ENCODE data around the gene MACROD2. TPM values are rescaled to one million over a fixed set of nuclear protein-coding genes. Genes with fewer than 3 reads are reported as not detected.

The MACROD2 gene
- total and polyA plus RNA-seq, 2 experiments from 2014 or later, result 2.8 to 4.3 TPM

DNA sequence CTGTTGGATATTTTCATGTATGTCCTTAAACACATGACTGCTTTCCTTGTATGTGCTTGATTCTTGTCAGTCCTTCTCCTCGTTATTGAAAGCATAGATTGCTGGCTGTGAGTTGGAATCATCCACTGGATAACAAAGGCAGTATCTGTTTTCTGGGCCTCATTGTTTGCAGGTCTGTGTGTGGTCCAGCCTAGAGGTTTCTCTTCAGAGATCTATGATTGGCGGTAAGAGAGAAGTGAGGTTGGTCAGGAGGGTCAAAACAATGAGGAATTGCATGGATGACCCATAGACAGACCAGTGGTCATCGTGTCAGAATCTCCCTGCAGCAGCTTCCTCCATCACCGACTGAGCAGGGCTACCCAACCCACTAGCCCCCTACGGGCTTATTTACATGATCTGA is 1663.0 kb downstream of the MACROD2 start (continued):
- TF ChIP-seq, protein P1, sequence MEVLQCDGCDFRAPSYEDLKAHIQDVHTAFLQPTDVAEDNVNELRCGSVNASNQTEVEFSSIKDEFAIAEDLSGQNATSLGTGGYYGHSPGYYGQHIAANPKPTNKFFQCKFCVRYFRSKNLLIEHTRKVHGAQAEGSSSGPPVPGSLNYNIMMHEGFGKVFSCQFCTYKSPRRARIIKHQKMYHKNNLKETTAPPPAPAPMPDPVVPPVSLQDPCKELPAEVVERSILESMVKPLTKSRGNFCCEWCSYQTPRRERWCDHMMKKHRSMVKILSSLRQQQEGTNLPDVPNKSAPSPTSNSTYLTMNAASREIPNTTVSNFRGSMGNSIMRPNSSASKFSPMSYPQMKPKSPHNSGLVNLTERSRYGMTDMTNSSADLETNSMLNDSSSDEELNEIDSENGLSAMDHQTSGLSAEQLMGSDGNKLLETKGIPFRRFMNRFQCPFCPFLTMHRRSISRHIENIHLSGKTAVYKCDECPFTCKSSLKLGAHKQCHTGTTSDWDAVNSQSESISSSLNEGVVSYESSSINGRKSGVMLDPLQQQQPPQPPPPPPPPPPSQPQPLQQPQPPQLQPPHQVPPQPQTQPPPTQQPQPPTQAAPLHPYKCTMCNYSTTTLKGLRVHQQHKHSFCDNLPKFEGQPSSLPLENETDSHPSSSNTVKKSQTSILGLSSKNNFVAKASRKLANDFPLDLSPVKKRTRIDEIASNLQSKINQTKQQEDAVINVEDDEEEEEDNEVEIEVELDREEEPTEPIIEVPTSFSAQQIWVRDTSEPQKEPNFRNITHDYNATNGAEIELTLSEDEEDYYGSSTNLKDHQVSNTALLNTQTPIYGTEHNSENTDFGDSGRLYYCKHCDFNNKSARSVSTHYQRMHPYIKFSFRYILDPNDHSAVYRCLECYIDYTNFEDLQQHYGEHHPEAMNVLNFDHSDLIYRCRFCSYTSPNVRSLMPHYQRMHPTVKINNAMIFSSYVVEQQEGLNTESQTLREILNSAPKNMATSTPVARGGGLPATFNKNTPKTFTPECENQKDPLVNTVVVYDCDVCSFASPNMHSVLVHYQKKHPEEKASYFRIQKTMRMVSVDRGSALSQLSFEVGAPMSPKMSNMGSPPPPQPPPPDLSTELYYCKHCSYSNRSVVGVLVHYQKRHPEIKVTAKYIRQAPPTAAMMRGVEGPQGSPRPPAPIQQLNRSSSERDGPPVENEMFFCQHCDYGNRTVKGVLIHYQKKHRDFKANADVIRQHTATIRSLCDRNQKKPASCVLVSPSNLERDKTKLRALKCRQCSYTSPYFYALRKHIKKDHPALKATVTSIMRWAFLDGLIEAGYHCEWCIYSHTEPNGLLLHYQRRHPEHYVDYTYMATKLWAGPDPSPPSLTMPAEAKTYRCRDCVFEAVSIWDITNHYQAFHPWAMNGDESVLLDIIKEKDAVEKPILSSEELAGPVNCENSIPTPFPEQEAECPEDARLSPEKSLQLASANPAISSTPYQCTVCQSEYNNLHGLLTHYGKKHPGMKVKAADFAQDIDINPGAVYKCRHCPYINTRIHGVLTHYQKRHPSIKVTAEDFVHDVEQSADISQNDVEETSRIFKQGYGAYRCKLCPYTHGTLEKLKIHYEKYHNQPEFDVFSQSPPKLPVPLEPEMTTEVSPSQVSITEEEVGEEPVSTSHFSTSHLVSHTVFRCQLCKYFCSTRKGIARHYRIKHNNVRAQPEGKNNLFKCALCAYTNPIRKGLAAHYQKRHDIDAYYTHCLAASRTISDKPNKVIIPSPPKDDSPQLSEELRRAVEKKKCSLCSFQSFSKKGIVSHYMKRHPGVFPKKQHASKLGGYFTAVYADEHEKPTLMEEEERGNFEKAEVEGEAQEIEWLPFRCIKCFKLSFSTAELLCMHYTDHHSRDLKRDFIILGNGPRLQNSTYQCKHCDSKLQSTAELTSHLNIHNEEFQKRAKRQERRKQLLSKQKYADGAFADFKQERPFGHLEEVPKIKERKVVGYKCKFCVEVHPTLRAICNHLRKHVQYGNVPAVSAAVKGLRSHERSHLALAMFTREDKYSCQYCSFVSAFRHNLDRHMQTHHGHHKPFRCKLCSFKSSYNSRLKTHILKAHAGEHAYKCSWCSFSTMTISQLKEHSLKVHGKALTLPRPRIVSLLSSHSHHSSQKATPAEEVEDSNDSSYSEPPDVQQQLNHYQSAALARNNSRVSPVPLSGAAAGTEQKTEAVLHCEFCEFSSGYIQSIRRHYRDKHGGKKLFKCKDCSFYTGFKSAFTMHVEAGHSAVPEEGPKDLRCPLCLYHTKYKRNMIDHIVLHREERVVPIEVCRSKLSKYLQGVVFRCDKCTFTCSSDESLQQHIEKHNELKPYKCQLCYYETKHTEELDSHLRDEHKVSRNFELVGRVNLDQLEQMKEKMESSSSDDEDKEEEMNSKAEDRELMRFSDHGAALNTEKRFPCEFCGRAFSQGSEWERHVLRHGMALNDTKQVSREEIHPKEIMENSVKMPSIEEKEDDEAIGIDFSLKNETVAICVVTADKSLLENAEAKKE (CRISPR knock-in tag; IDR thresholded peaks at IDR 0.05), result no peak
- TF ChIP-seq EZH2phosphoT487 (IDR thresholded peaks at IDR 0.05; ENCODE audit: unreplicated experiment) (no peak), CREB1 (CRISPR knock-in tag; IDR thresholded peaks at IDR 0.05; ENCODE audit: low read depth) (no peak)
- TF ChIP-seq, protein P2, sequence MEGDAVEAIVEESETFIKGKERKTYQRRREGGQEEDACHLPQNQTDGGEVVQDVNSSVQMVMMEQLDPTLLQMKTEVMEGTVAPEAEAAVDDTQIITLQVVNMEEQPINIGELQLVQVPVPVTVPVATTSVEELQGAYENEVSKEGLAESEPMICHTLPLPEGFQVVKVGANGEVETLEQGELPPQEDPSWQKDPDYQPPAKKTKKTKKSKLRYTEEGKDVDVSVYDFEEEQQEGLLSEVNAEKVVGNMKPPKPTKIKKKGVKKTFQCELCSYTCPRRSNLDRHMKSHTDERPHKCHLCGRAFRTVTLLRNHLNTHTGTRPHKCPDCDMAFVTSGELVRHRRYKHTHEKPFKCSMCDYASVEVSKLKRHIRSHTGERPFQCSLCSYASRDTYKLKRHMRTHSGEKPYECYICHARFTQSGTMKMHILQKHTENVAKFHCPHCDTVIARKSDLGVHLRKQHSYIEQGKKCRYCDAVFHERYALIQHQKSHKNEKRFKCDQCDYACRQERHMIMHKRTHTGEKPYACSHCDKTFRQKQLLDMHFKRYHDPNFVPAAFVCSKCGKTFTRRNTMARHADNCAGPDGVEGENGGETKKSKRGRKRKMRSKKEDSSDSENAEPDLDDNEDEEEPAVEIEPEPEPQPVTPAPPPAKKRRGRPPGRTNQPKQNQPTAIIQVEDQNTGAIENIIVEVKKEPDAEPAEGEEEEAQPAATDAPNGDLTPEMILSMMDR (conservative IDR thresholded peaks at IDR 0.05; ENCODE audit: low read depth in 2 of 2), result no peak

DNA sequence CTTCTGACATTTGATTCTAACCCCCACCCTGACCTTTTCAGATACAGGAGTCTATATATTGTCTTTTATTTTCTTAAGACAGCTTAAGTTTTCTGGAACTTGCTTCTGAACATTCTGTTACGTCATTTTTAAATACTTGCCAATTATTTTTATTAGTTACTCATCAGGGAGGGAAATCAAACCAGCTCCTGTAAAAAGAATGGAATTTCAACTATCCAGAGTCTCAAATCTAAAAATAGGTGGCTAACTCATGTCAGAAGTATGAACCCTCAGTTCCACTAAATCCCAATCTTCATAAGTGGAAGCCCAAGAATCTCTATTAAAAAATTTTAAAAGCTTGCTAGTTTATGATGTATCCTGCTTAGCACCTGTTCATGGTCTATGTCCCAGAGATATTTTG is 1677.9 kb downstream of the MACROD2 start:
- H3F3A ChIP-seq (replicated peaks; ENCODE audit: low read depth), result no peaks in the 10 kb centered on the region
- no peaks in the 10 kb centered on the region for H3K4me1 Mint-ChIP-seq
- H3K4me3 Mint-ChIP-seq, result no peak overlapping the region
- H3K27ac Mint-ChIP-seq, result no peak overlapping the region
- H3K27ac ChIP-seq (ENCODE audit: low read depth), result no peak overlapping the region
- H3K9me2 ChIP-seq (ENCODE audit: insufficient read depth), result 0 out of 2 replicates have a peak, but pooled peaks cover 3% of the 10 kb centered on the region
- no peak overlapping the region for H3K4me3 ChIP-seq
- no peaks in the 10 kb centered on the region for H3K4me1 ChIP-seq (ENCODE audit: insufficient read depth)
- H3K79me2 ChIP-seq (replicated peaks; ENCODE audit: insufficient read depth), result no peaks in the 10 kb centered on the region
- no peaks in the 10 kb centered on the region for H3K36me3 ChIP-seq (ENCODE audit: insufficient read depth)
- no peak overlapping the region for H2AFZ ChIP-seq
- H3K4me2 ChIP-seq, result no peak overlapping the region
- no peaks in the 10 kb centered on the region for H3K27me3 ChIP-seq (ENCODE audit: insufficient read depth)
- H3K36me3 Mint-ChIP-seq (ENCODE audit: low read depth), result no peaks in the 10 kb centered on the region
- H3K27me3 Mint-ChIP-seq (ENCODE audit: insufficient read depth, low read depth, poor library complexity), result peaks cover 4% of the 10 kb centered on the region
- ATAC-seq (no peak), DNase-seq (ENCODE audit: low spot score) (no peak)
- no peaks in the 10 kb centered on the region for H4K20me1 ChIP-seq (replicated peaks; ENCODE audit: insufficient read depth)
- no peaks in the 10 kb centered on the region for H3K9me3 Mint-ChIP-seq
- TF ChIP-seq EZH2 (IDR thresholded peaks at IDR 0.05; ENCODE audit: low read depth, unreplicated experiment), result no peak
- TF ChIP-seq, protein P2 (conservative IDR thresholded peaks at IDR 0.05; ENCODE audit: low read depth in 2 of 2), result no peak
- TF ChIP-seq POLR2AphosphoS5 (IDR thresholded peaks at IDR 0.05; ENCODE audit: low read depth), result no peak
- TF ChIP-seq, protein P3, sequence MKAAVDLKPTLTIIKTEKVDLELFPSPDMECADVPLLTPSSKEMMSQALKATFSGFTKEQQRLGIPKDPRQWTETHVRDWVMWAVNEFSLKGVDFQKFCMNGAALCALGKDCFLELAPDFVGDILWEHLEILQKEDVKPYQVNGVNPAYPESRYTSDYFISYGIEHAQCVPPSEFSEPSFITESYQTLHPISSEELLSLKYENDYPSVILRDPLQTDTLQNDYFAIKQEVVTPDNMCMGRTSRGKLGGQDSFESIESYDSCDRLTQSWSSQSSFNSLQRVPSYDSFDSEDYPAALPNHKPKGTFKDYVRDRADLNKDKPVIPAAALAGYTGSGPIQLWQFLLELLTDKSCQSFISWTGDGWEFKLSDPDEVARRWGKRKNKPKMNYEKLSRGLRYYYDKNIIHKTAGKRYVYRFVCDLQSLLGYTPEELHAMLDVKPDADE (IDR thresholded peaks at IDR 0.05), result no peak

Measured in GM23338 (cell line).